HL-60 (cell line): Measurements from ENCODE around the gene IGFLR1.

Experiments
- CTCF ChIP-seq: IDR thresholded peaks from one replicate; pipeline ENCODE4 v1.5.1; 2011; ENCODE audit warnings: low read length, control low read depth, inconsistent platforms; ENCODE audit not compliant: insufficient read depth
- SPI1 ChIP-seq: IDR thresholded peaks from 2 replicates; pipeline ENCODE4 v1.6.1; 2012; ENCODE audit warnings: low read depth, mild to moderate bottlenecking, borderline replicate concordance

- no peak for TF ChIP-seq CTCF
- no peak for TF ChIP-seq SPI1
These were observed 18.6 kb downstream of the IGFLR1 start for GRCh38 chr19:35723671-35724070.
